Measurements from ENCODE around the gene CTDSPL. TPM values are rescaled to one million over a fixed set of nuclear protein-coding genes. Genes with fewer than 3 reads are reported as not detected.
A peak's percentile ranks its signal among the peaks of the same experiment; 100 is the strongest.

The CTDSPL gene
- total and polyA plus RNA-seq, 2 of the 13 experiments (the other 11 are each of a cell fraction or from before 2014, with no cell fraction given), result 26.1 to 142 TPM

DNA sequence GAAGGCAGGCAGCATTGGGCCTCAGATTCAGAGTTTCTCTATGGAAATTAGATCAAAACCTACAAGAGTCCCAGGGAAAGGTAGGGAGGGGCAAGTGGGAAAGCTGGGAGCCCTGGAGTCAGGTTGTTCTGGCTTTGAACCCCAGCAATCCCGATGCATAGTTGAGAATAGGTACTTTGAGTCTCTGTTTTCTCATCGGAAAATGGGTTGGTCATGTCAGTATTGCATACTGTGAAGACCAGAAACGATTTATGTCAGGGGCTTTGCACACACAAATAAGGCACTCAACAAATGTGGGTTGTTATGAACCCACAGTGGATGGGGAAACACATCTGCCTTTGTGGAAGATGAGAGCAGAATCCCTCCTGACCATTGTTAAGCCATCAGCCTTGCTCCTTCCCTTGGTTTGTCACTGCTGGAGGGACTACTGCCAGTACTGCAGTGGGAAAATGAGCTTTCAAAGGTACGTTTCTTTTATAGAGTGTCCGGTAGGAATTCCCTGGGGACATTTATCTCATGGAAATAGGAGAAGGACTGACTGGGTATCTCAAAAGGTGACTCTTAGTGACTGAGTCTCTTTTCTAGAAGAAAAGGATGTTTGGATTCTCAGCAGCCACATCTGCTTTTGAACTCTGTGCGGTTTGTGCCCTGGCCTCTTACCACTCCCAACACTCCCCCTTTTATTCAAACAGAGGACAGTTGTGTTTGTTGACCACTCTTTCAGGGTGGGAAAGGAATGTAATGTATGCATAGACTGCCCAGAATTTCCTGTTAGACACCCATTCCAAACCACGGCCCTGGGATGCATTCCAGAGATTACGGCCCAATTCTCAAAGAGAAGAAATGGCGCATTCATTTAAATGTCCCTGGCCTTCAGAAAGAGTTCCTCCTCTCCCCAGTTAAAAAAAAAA is 74.3 kb downstream of the CTDSPL start (continued):
- TF ChIP-seq REPIN1 (CRISPR knock-in tag; IDR thresholded peaks at IDR 0.05; ENCODE audit: borderline replicate concordance, low read depth) (no peak), SCMH1 (CRISPR knock-in tag; IDR thresholded peaks at IDR 0.05; ENCODE audit: borderline replicate concordance) (no peak), ISL2 (CRISPR knock-in tag; IDR thresholded peaks at IDR 0.05) (peak; percentile 84), EHMT2 (IDR thresholded peaks at IDR 0.05; ENCODE audit: borderline replicate concordance, low read depth, low read length) (no peak; the same call in 1 of the 2 replicates), JUN (CRISPR knock-in tag; IDR thresholded peaks at IDR 0.05) (no peak), ZNF33B (CRISPR knock-in tag; IDR thresholded peaks at IDR 0.05) (no peak), TRIM24 (CRISPR knock-in tag; IDR thresholded peaks at IDR 0.05) (no peak), ZNF782 (CRISPR knock-in tag; IDR thresholded peaks at IDR 0.05; ENCODE audit: borderline replicate concordance) (no peak), KDM2A (CRISPR knock-in tag; IDR thresholded peaks at IDR 0.05; ENCODE audit: borderline replicate concordance, low read depth) (no peak), U2AF2 (IDR thresholded peaks at IDR 0.05; ENCODE audit: low read depth, low read length) (no peak), ZC3H13 (CRISPR knock-in tag; IDR thresholded peaks at IDR 0.05) (no peak), ZNF382 (CRISPR knock-in tag; IDR thresholded peaks at IDR 0.05; ENCODE audit: borderline replicate concordance) (no peak)
- TF ChIP-seq, protein P1, sequence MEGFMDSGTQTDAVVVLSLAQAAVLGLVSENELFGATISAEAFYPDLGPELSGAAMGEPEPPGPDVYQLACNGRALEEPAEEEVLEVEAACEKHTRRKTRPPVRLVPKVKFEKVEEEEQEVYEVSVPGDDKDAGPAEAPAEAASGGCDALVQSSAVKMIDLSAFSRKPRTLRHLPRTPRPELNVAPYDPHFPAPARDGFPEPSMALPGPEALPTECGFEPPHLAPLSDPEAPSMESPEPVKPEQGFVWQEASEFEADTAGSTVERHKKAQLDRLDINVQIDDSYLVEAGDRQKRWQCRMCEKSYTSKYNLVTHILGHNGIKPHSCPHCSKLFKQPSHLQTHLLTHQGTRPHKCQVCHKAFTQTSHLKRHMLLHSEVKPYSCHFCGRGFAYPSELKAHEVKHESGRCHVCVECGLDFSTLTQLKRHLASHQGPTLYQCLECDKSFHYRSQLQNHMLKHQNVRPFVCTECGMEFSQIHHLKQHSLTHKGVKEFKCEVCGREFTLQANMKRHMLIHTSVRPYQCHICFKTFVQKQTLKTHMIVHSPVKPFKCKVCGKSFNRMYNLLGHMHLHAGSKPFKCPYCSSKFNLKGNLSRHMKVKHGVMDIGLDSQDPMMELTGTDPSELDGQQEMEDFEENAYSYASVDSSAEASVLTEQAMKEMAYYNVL (CRISPR knock-in tag; IDR thresholded peaks at IDR 0.05; ENCODE audit: borderline replicate concordance), result peak; percentile 53; the same call in 1 of the 2 replicates
- TF ChIP-seq, protein P2, sequence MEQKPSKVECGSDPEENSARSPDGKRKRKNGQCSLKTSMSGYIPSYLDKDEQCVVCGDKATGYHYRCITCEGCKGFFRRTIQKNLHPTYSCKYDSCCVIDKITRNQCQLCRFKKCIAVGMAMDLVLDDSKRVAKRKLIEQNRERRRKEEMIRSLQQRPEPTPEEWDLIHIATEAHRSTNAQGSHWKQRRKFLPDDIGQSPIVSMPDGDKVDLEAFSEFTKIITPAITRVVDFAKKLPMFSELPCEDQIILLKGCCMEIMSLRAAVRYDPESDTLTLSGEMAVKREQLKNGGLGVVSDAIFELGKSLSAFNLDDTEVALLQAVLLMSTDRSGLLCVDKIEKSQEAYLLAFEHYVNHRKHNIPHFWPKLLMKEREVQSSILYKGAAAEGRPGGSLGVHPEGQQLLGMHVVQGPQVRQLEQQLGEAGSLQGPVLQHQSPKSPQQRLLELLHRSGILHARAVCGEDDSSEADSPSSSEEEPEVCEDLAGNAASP (CRISPR knock-in tag; IDR thresholded peaks at IDR 0.05; ENCODE audit: borderline replicate concordance), result peak; percentile 39; the same call in 1 of the 2 replicates
- TF ChIP-seq, protein P3, sequence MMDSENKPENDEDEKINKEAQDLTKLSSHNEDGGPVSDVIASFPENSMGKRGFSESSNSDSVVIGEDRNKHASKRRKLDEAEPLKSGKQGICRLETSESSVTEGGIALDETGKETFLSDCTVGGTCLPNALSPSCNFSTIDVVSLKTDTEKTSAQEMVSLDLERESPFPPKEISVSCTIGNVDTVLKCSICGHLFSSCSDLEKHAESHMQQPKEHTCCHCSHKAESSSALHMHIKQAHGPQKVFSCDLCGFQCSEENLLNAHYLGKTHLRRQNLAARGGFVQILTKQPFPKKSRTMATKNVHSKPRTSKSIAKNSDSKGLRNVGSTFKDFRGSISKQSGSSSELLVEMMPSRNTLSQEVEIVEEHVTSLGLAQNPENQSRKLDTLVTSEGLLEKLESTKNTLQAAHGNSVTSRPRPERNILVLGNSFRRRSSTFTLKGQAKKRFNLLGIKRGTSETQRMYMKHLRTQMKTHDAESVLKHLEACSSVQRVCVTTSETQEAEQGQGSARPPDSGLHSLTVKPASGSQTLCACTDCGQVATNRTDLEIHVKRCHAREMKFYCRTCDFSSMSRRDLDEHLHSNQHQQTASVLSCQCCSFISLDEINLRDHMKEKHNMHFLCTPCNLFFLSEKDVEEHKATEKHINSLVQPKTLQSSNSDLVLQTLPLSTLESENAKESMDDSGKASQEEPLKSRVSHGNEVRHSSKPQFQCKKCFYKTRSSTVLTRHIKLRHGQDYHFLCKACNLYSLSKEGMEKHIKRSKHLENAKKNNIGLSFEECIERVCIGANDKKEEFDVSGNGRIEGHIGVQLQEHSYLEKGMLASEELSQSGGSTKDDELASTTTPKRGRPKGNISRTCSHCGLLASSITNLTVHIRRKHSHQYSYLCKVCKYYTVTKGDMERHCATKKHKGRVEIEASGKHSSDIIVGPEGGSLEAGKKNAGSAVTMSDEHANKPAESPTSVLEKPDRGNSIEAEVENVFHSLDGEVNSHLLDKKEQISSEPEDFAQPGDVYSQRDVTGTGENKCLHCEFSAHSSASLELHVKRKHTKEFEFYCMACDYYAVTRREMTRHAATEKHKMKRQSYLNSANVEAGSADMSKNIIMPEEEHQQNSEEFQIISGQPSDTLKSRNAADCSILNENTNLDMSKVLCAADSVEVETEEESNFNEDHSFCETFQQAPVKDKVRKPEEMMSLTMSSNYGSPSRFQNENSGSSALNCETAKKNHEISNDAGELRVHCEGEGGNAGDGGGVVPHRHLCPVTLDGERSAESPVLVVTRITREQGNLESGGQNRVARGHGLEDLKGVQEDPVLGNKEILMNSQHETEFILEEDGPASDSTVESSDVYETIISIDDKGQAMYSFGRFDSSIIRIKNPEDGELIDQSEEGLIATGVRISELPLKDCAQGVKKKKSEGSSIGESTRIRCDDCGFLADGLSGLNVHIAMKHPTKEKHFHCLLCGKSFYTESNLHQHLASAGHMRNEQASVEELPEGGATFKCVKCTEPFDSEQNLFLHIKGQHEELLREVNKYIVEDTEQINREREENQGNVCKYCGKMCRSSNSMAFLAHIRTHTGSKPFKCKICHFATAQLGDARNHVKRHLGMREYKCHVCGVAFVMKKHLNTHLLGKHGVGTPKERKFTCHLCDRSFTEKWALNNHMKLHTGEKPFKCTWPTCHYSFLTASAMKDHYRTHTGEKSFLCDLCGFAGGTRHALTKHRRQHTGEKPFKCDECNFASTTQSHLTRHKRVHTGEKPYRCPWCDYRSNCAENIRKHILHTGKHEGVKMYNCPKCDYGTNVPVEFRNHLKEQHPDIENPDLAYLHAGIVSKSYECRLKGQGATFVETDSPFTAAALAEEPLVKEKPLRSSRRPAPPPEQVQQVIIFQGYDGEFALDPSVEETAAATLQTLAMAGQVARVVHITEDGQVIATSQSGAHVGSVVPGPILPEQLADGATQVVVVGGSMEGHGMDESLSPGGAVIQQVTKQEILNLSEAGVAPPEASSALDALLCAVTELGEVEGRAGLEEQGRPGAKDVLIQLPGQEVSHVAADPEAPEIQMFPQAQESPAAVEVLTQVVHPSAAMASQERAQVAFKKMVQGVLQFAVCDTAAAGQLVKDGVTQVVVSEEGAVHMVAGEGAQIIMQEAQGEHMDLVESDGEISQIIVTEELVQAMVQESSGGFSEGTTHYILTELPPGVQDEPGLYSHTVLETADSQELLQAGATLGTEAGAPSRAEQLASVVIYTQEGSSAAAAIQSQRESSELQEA (CRISPR knock-in tag; IDR thresholded peaks at IDR 0.05; ENCODE audit: not compliant biosample characterization), result no peak
- TF ChIP-seq, protein P4, sequence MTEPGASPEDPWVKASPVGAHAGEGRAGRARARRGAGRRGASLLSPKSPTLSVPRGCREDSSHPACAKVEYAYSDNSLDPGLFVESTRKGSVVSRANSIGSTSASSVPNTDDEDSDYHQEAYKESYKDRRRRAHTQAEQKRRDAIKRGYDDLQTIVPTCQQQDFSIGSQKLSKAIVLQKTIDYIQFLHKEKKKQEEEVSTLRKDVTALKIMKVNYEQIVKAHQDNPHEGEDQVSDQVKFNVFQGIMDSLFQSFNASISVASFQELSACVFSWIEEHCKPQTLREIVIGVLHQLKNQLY (CRISPR knock-in tag; IDR thresholded peaks at IDR 0.05), result no peak

Data from HepG2 (cell line).